HAP-1 (cell line): ENCODE measurements around the gene TCEAL4.

ENCODE experiments used
- DNase-seq, 2 experiments: peaks; one replicate each; pipeline ENCODE4 v3.0.0-alpha.2; 2016 to 2020; ENCODE audit warnings: low spot score in 2 of 2
- H3K27me3 ChIP-seq: fragments of 250-450 bp; sonication (Bioruptor Pico); 2 replicates; pipeline ENCODE4 v1.5.1; 2020; ENCODE audit warnings: low read depth, mild to moderate bottlenecking, moderate library complexity
- H3K36me3 ChIP-seq: fragments of 250-450 bp; sonication (Bioruptor Pico); replicated peaks from 2 replicates; pipeline ENCODE4 v1.5.1; 2020; ENCODE audit warnings: mild to moderate bottlenecking
- H3K4me1 ChIP-seq: fragments of 250-450 bp; sonication (Bioruptor Pico); 2 replicates; pipeline ENCODE4 v1.5.1; 2020; ENCODE audit warnings: mild to moderate bottlenecking
- H3K4me3 ChIP-seq: fragments of 250-450 bp; sonication (Bioruptor Pico); 2 replicates; pipeline ENCODE4 v1.5.1; 2020; ENCODE audit warnings: mild to moderate bottlenecking, moderate library complexity
- H3K9me3 ChIP-seq: fragments of 250-450 bp; sonication (Bioruptor Pico); 2 replicates; pipeline ENCODE4 v1.5.1; 2020; ENCODE audit warnings: mild to moderate bottlenecking, moderate library complexity
- in situ Hi-C: fragments of 300-500 bp; cut with MboI; formaldehyde crosslinking; loops from 3 replicates; pipeline ENCODE4 v1.14.3; 2020; ENCODE audit warnings: low sequenced_read_pairs, inconsistent platforms, mixed read lengths

Gene TCEAL4

DNA sequence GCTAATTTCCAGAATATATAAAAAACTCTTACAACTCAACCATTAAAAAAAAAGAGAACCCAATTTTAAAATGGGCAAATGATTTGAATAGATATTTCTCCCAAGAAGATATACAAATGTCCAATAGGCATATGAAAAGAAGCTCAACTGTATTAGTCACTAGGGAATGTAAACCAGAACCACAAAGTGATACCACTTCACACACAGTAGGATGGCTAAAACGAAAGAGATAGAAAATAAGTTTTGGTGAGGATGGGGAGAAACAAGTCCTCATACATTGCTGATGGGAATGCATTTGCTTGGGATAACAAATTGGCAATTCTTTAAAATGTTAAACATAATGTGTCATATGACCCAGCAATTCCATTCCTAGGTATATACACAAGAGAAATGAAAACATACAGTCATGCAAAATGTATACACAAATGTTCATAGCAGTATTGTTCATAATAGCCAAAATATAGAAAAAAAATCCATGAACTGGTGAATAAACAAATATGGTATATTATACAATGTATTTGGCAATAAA, 28.1 kb downstream of the TCEAL4 start:
- H3K4me3 ChIP-seq, result no peak overlapping the region
- DNase-seq, result no peak
- peaks cover 4% of the 10 kb centered on the region; the same call in 1 of the 2 replicates for H3K4me1 ChIP-seq
- H3K27me3 ChIP-seq, result no peaks in the 10 kb centered on the region
- H3K36me3 ChIP-seq, result no peaks in the 10 kb centered on the region; the same call in 1 of the 2 replicates
- H3K9me3 ChIP-seq, result no peaks in the 10 kb centered on the region
- in situ Hi-C loops, result no loop called here

DNA sequence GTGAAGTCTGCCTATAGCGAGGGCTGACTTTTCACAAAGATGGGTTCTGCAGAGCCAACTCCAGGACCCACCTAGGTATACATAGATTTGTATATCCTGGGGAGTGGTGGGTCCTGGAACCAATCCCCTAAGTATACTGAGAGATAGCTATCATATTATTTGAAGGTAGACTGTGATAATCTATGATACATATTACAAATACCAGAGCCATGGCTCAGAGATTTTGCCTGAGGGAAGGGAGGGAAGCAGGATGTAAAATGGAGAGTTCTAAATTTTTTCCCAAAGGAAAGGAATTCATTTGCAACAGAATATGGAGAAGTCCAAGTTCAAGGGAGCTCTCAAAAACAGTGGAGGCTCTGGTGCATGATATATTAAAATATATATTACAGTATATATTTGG, 29.7 kb downstream of the TCEAL4 start:
- H3K27me3 ChIP-seq, result no peaks in the 10 kb centered on the region
- no peaks in the 10 kb centered on the region; the same call in 1 of the 2 replicates for H3K36me3 ChIP-seq
- peaks cover 4% of the 10 kb centered on the region; the same call in 1 of the 2 replicates for H3K4me1 ChIP-seq
- in situ Hi-C loops, result no loop called here
- no peak for DNase-seq
- no peaks in the 10 kb centered on the region for H3K9me3 ChIP-seq
- no peak overlapping the region for H3K4me3 ChIP-seq

DNA sequence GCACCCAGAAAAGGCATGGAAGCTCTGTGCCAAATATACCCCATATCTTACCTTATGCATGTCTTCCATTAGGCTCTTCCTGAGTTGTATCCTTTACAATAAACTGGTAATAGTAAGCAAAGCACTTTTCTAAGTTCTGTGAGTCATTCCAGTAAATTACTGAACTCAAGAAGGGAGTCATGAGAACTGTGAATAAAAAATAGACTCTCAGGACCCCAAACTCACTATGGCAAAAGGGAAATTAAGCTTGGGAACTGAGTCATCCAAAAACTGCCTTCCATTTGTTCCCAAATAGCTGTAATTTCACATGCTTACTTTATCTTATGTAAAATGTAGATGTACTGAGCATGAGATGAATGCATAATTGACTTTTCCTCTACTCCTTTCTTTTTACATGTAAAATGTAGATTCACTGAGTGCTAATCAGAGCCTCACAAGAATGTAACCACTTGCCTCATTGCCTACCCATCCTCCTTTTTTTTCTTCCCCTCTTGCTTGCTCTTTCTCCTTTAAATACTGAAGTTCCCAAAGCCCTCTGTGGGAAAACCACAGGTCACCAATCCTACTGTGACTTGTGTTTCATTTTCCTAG, 30.6 kb downstream of the TCEAL4 start:
- Histone ChIP-seq H3K36me3 (no peaks in the 10 kb centered on the region; the same call in 1 of the 2 replicates), H3K27me3 (no peaks in the 10 kb centered on the region)
- in situ Hi-C loops, result no loop called here

DNA sequence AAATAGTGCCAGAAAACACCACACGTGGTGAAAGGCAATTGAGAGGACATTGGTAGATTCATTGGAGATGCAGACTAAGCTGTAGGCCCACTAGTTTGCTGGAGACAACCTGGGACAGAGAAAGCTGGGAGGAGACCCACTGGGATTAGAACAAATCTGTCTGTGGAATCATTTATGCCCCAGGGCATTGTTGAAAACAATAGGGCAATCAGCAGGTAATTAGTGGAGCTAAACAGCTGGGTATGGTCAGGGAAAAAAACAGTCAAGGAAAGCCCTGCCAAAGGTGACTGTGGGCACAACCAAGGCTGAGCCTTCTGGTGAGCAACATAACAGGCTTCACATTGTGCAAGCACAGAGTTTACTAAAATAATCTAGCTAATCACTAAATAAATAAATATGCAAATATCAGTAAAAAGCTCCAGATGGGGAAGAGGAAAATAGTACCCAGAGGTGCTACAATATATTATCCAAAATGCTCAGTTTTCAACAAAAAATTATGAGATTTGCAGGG, 31.4 kb downstream of the TCEAL4 start:
- H3K36me3 ChIP-seq, result no peaks in the 10 kb centered on the region; the same call in 1 of the 2 replicates
- DNase-seq, result no peak
- in situ Hi-C loops, result no loop called here

More for the DNA sequence above, 30.6 kb downstream of the TCEAL4 start:
- no peak for DNase-seq
- peaks cover 4% of the 10 kb centered on the region; the same call in 1 of the 2 replicates for H3K4me1 ChIP-seq
- no peak overlapping the region for H3K4me3 ChIP-seq
- H3K9me3 ChIP-seq, result no peaks in the 10 kb centered on the region

DNA sequence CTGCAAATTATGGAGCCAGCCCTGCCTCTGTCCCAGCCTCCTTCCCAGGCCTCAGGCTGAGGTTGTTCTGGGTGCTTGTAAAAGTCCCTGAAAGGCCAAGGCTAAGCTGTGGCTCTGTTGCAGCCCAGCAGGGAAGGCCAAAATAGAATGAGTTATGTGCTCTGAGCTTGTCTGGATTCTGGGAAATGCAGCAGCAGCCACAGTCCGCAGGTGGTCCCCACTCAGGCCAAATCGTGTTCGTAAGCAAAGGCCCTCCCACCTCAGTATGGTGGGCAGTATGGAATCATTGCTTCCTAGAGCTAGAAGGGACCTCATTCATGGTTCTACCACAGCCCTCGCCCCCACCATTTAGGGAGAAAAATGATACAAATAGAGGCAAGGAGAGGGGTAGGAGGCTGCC, 38.8 kb downstream of the TCEAL4 start:
- H3K27me3 ChIP-seq, result no peaks in the 10 kb centered on the region
- DNase-seq, result no peak
- no peaks in the 10 kb centered on the region for H3K9me3 ChIP-seq
- in situ Hi-C loops, result no loop called here
- H3K4me1 ChIP-seq, result peaks cover 13% of the 10 kb centered on the region
- no peaks in the 10 kb centered on the region for H3K36me3 ChIP-seq
- H3K4me3 ChIP-seq, result no peak overlapping the region

More for the DNA sequence above, 31.4 kb downstream of the TCEAL4 start:
- peaks cover 4% of the 10 kb centered on the region; the same call in 1 of the 2 replicates for H3K4me1 ChIP-seq
- no peak overlapping the region for H3K4me3 ChIP-seq
- no peaks in the 10 kb centered on the region for H3K27me3 ChIP-seq
- no peaks in the 10 kb centered on the region for H3K9me3 ChIP-seq

DNA sequence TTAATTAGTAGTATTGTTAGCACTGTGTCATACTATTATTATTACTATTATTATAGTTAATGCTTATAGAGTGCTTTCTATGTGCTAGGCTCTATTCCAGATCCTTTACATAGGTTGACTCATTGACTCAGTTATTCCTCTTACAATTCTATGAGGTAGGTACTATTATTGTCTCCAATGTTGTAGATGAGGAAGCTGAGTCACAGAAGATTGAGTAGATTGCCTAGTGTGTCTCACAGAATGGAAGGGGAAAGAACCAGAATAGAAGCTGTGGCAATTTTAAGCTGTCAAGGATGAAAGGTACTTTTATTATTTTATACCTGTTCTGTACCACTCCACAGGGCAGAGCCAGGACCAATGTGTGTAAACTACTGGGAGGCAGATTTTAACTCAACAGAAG, 41.5 kb downstream of the TCEAL4 start:
- no peak for DNase-seq
- no peaks in the 10 kb centered on the region for H3K9me3 ChIP-seq
- in situ Hi-C loops, result no loop called here
- no peaks in the 10 kb centered on the region for H3K27me3 ChIP-seq
- no peaks in the 10 kb centered on the region for H3K36me3 ChIP-seq
- peaks cover 16% of the 10 kb centered on the region for H3K4me1 ChIP-seq
- H3K4me3 ChIP-seq, result no peak overlapping the region

DNA sequence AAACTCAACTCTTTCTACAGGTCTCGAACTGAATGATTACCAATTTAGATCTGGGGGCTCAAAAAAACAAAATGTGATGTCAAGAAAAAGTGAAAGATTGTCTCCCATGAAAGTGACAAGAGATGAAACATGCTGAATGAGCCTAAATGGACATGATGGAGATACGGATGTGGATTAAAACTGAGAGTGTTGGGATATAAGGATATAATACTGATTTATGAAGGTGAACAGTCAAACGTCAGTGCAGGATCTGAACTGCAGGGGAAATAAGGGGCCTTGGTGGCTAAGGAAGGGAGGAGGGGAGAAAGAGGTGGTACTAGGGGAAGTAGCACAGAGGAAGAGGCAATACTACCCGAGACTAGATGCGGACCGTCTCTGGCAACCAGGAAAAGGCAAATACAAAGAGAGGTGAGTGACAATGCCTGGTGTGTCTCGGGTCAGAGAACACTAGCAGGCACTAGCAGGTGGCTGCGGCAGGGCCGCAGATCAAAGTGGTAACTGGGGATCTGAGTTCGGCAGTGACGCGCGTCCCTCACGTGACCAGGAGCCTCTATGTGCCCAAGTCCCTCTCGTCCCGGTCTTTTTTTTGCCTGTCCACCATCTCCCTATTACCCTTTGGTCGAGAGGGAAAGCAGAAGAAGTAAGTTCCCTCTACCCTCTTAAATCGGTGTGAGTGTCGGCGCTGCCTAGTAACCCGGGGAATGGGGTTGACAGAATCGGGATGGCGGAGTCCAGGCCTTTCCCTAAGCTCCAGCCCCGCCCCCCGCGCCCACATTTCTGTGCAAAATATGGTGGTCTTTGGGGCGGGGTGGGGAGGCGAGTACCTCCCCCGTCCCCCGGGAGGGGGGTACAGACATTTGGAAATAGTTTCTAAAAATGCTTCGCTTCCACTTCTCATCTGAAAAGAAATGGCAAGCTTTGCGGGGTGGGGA, 43.3 kb downstream of the TCEAL4 start, which contains the start of gene TCEAL1:
TSS of gene TCEAL1 (plus strand) at position 590 of the 932 bp plus-strand sequence. CDS start 942 bp downstream, outside the sequence.
- peak; percentile 51 to 79 for DNase-seq
- H3K27me3 ChIP-seq, result no peaks in the 10 kb centered on the region
- H3K9me3 ChIP-seq, result no peaks in the 10 kb centered on the region
- H3K4me3 ChIP-seq, result peak within 1 kb of the TSS; percentile 72
- peaks cover 16% of the 10 kb centered on the region for H3K4me1 ChIP-seq
- H3K36me3 ChIP-seq, result no peaks in the 10 kb centered on the region
- in situ Hi-C loops, result no loop called here

DNA sequence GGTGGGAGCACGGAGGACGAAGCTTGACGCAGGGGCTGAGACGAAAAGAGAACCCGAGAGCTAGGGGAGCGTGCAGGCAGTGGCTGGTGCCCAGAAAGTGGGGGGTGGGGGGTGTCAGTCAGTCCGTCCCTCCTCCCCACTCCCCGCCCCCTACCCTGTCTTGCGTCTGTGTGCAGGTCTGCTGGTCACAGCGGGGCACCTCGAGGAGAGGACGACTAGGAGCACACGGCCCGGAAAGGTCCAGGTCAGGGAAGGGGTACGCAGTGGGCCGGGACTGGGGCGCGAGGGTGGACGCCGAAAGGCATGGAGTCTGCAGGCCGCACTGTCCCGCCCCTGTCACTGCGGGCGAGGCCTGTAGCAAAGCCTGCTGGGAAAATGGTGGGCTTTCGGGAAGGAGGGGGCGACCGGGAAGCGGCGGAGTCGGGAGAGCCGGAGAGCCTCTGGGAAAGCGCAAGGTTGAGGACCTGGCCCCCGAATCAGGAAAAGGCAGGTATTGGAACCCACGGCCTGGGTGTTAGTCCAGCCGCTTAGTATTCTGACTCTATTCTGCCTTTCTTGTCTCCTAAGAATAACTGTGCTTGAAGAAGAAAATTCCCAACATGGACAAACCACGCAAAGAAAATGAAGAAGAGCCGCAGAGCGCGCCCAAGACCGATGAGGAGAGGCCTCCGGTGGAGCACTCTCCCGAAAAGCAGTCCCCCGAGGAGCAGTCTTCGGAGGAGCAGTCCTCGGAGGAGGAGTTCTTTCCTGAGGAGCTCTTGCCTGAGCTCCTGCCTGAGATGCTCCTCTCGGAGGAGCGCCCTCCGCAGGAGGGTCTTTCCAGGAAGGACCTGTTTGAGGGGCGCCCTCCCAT, 44.2 kb downstream of the TCEAL4 start:
- in situ Hi-C loops, result no loop called here
- DNase-seq, result peak; percentile 77 to 87

DNA sequence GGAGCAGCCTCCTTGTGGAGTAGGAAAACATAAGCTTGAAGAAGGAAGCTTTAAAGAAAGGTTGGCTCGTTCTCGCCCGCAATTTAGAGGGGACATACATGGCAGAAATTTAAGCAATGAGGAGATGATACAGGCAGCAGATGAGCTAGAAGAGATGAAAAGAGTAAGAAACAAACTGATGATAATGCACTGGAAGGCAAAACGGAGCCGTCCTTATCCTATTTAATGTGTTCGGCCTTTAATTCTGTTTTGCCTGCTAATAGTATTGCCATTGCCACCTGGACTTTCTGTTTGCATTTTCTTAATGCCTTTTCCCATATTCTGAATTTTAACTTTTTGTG, 44.8 kb downstream of the TCEAL4 start:
- Histone ChIP-seq H3K27me3 (no peaks in the 10 kb centered on the region), H3K9me3 (no peaks in the 10 kb centered on the region), H3K4me3 (peak overlapping the region; percentile 72), H3K4me1 (peaks cover 16% of the 10 kb centered on the region), H3K36me3 (no peaks in the 10 kb centered on the region)
- DNase-seq, result no peak
- in situ Hi-C loops, result no loop called here

More for the DNA sequence above, 44.2 kb downstream of the TCEAL4 start:
- no peaks in the 10 kb centered on the region for H3K27me3 ChIP-seq
- H3K4me1 ChIP-seq, result peaks cover 16% of the 10 kb centered on the region
- no peaks in the 10 kb centered on the region for H3K36me3 ChIP-seq
- H3K4me3 ChIP-seq, result peak overlapping the region; percentile 72
- H3K9me3 ChIP-seq, result no peaks in the 10 kb centered on the region

DNA sequence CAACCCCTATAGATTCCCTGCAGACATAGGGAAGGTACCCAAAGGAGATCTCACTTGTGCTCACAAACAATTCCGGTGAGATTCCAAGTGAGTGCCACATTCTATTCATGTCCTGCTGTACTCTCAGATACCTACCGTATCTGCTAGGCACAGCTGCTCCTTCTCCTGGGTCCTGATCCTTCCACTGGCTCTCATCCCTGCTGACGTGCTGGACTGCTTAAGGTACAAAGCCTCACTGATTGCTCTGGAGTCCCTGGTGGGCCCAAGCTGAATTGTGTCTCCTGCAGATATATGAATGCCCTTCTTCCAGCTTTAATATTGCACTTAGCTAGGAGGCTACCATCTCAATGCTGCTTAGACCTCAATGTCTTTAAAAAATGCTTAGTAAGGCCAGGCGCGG, 45.8 kb downstream of the TCEAL4 start:
- Histone ChIP-seq H3K9me3 (no peaks in the 10 kb centered on the region), H3K36me3 (no peaks in the 10 kb centered on the region), H3K27me3 (no peaks in the 10 kb centered on the region), H3K4me3 (no peak overlapping the region), H3K4me1 (peaks cover 16% of the 10 kb centered on the region)
- no peak for DNase-seq
- in situ Hi-C loops, result no loop called here

DNA sequence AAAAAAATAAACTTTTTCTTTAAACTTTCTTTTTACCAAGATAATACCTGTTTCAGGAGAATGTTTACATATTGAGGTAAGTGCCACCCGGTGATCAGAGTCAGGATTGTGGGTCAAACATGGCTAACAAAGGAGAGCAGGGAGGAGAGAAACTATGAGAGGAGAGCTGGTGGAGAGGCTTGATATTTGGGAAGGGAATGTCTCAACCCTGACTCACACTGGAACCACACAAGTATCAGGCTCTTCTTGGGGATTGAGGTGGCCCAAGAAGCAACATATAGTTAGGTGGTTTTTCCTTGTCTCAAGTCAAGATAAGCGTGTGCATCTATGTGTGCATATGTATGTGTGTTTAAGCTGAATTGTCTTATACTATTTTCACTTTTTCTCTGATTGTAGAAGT, 50.1 kb downstream of the TCEAL4 start:
- H3K36me3 ChIP-seq, result no peaks in the 10 kb centered on the region
- H3K4me1 ChIP-seq, result no peaks in the 10 kb centered on the region; the same call in 1 of the 2 replicates
- DNase-seq, result no peak
- no peak overlapping the region for H3K4me3 ChIP-seq
- no peaks in the 10 kb centered on the region for H3K27me3 ChIP-seq
- in situ Hi-C loops, result no loop called here
- H3K9me3 ChIP-seq, result no peaks in the 10 kb centered on the region
